Caco-2 (cell line): Measurements from ENCODE around the gene CSAD. TPM values are rescaled to one million over a fixed set of nuclear protein-coding genes. Genes with fewer than 3 reads are reported as not detected.

Source experiments
- BruUV-seq: library from RNA; stranded (reverse); fragments of 400-500 nt; replicated peaks from 2 replicates; lab custom pipeline; 2021; lab: Mats Ljungman, UMichigan
- CTCF ChIA-PET: fragments of 300-600 bp; sonication (Branson Sonifier 250); formaldehyde crosslinking; loops from one replicate; lab custom pipeline; 2022; ENCODE audit warnings: antibody characterized with exemption; lab: Charles Lee
- POLR2A ChIA-PET: fragments of 300-600 bp; sonication (Branson Sonifier 250); formaldehyde crosslinking; loops from one replicate; lab custom pipeline; 2022; ENCODE audit warnings: antibody characterized with exemption; lab: Charles Lee
- DNase-seq, 2 experiments: peaks; one replicate each; pipeline versions ENCODE4 v3.0.0 to v3.0.0-alpha.2; 2020 to 2022
- H3K27me3 ChIP-seq: replicated peaks from 2 replicates; pipeline ENCODE4 v1.6.0; 2011; ENCODE audit warnings: low read length; ENCODE audit not compliant: control insufficient read depth, insufficient read depth
- H3K36me3 ChIP-seq: 2 replicates; pipeline ENCODE4 v1.5.1; 2011; ENCODE audit warnings: low read length; ENCODE audit not compliant: control insufficient read depth, insufficient read depth
- H3K4me1 ChIP-seq: fragments of 250-450 bp; sonication (Bioruptor Pico); 2 replicates; pipeline ENCODE4 v1.5.1; 2020; ENCODE audit warnings: mild to moderate bottlenecking
- H3K4me3 ChIP-seq: 2 replicates; pipeline ENCODE4 v1.5.1; 2011; ENCODE audit warnings: low read depth, mild to moderate bottlenecking, control low read depth, low read length
- H3K9me3 ChIP-seq: fragments of 250-450 bp; sonication (Bioruptor Pico); 2 replicates; pipeline ENCODE4 v1.5.1; 2020; ENCODE audit warnings: mild to moderate bottlenecking, moderate library complexity
- H3K27ac Mint-ChIP-seq: one replicate; pipeline ENCODE4 v1.8.0; 2022; ENCODE audit warnings: mixed read lengths; ENCODE audit not compliant: unreplicated experiment
- H3K27me3 Mint-ChIP-seq: one replicate; pipeline ENCODE4 v1.8.0; 2022; ENCODE audit warnings: mixed read lengths; ENCODE audit not compliant: insufficient read depth, unreplicated experiment
- H3K36me3 Mint-ChIP-seq: one replicate; pipeline ENCODE4 v1.8.0; 2022; ENCODE audit warnings: mild to moderate bottlenecking, mixed read lengths; ENCODE audit not compliant: insufficient read depth, unreplicated experiment
- H3K4me1 Mint-ChIP-seq: one replicate; pipeline ENCODE4 v1.8.0; 2022; ENCODE audit warnings: low read depth, mixed read lengths; ENCODE audit not compliant: unreplicated experiment
- H3K4me3 Mint-ChIP-seq: one replicate; pipeline ENCODE4 v1.8.0; 2022; ENCODE audit warnings: mild to moderate bottlenecking, moderate library complexity, mixed read lengths; ENCODE audit not compliant: unreplicated experiment
- H3K9me3 Mint-ChIP-seq: one replicate; pipeline ENCODE4 v1.8.0; 2022; ENCODE audit warnings: mixed read lengths; ENCODE audit not compliant: unreplicated experiment
- intact Hi-C: fragments of 100-400 bp; cut with micrococcal nuclease; formaldehyde crosslinking; loops from one replicate; pipeline ENCODE4 v1.10.0; 2022; ENCODE audit not compliant: unreplicated experiment
- total RNA-seq: library from RNA; stranded (reverse); gene quantifications from 2 replicates; pipeline ENCODE4 v1.2.3, GENCODE V29; 2022
- TF ChIP-seq, protein P1 (sequence below), 2 experiments: fragments of 200-600 bp in 1 of 2; IDR thresholded peaks; 1 replicate in 1 of 2; 2 replicates in 1 of 2; pipeline versions ENCODE4 v1.5.1 to v1.8.0; 2011 to 2022; ENCODE audit warnings: antibody characterized with exemption in 1 of 2, control low read depth in 1 of 2, inconsistent platforms in 1 of 2, low read depth in 1 of 2, low read length in 1 of 2, mild to moderate bottlenecking in 1 of 2, moderate library complexity in 1 of 2; ENCODE audit not compliant: insufficient read depth in 1 of 2, severe bottlenecking in 1 of 2, unreplicated experiment in 1 of 2

The CSAD gene
- total RNA-seq, 1 experiment from 2014 or later: 20.1 TPM

DNA sequence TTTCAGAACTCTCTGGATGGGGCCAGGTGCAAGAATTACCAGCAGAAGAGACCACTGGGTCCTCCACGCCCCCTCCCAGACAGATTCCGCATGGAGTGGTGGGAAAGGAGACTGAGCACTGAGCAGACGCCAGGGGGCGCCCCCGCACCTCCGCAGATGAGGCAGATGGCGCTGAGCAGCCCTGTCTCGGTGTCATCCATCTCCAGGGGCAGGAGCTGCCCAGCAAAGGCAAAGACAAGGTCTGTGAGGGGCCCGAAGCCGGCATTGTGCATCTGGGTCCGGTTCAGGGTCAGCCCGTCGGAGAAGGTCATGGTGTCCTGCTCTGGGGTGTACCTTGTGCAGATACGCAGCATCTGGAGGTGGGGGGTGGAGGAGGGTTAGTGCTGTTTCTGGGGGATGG lies 32.6 kb upstream of the CSAD start:
- Mint-ChIP-seq H3K4me3 (no peak overlapping the region), H3K36me3 (no peaks in the 10 kb centered on the region), H3K9me3 (no peaks in the 10 kb centered on the region), H3K4me1 (peaks cover 14% of the 10 kb centered on the region), H3K27me3 (no peaks in the 10 kb centered on the region), H3K27ac (no peak overlapping the region)
- H3K36me3 ChIP-seq: no peaks in the 10 kb centered on the region
- no TSS peak for BruUV-seq
- ChIA-PET CTCF (interaction anchor here (0.5 to 3.6 kb wide), 23 partner anchors 15 to 403 kb away, joined by 3 to 41 read pairs (median 5); partner anchors contain the start of genes AAAS, ESPL1, MYG1 and PFDN5), POLR2A (interaction anchor here (0.5 to 1.1 kb wide), 2 partner anchors 33 to 38 kb away, joined by 3 read pairs; partner anchors contain the start of genes CSAD and ZNF740)
- H3K9me3 ChIP-seq: no peaks in the 10 kb centered on the region
- H3K4me1 ChIP-seq: peaks cover 7% of the 10 kb centered on the region; the same call in 1 of the 2 replicates
- no peak overlapping the region for H3K4me3 ChIP-seq
- no peaks in the 10 kb centered on the region for H3K27me3 ChIP-seq
- intact Hi-C loops: loop anchor here (1.0 to 2.0 kb wide), 4 partner anchors 38 to 81 kb away; partner anchors contain the start of genes ESPL1 and PFDN5
- TF ChIP-seq, protein P1, sequence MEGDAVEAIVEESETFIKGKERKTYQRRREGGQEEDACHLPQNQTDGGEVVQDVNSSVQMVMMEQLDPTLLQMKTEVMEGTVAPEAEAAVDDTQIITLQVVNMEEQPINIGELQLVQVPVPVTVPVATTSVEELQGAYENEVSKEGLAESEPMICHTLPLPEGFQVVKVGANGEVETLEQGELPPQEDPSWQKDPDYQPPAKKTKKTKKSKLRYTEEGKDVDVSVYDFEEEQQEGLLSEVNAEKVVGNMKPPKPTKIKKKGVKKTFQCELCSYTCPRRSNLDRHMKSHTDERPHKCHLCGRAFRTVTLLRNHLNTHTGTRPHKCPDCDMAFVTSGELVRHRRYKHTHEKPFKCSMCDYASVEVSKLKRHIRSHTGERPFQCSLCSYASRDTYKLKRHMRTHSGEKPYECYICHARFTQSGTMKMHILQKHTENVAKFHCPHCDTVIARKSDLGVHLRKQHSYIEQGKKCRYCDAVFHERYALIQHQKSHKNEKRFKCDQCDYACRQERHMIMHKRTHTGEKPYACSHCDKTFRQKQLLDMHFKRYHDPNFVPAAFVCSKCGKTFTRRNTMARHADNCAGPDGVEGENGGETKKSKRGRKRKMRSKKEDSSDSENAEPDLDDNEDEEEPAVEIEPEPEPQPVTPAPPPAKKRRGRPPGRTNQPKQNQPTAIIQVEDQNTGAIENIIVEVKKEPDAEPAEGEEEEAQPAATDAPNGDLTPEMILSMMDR (IDR thresholded peaks at IDR 0.05; ENCODE audit: insufficient read depth in 1 of 2, low read depth in 1 of 2, low read length in 1 of 2, severe bottlenecking in 1 of 2, unreplicated experiment in 1 of 2): peak; percentile 96 to 97
- peak; percentile 80 to 91 for DNase-seq

DNA sequence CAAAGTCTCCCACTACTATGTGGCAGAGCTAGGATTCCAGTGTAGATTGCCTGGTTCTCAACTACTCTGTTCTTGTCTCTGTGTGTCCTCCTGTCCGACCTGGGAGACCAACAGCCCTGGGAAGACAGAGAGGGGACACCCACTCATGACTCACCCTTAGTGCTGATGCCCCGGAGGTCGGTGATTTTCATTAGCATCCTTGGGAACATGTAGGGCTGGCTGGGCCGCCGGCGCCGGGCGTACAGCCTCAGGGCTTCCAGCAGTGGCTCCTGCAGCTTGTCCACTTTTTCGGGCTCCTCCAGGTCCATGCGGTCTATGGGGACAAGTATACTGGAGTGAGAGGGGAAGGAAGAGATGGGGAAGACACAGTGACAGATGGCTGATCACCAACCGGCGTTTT lies 32.2 kb upstream of the CSAD start:
- BruUV-seq: no TSS peak
- CTCF ChIA-PET: interaction anchor here (0.5 to 3.6 kb wide), 16 partner anchors 28 to 209 kb away, joined by 3 to 41 read pairs (median 8); partner anchors contain the start of genes AAAS, ESPL1 and SPRYD3
- Histone ChIP-seq H3K4me3 (no peak overlapping the region), H3K36me3 (no peaks in the 10 kb centered on the region), H3K27me3 (no peaks in the 10 kb centered on the region), H3K9me3 (no peaks in the 10 kb centered on the region), H3K4me1 (peaks cover 7% of the 10 kb centered on the region; the same call in 1 of the 2 replicates)
- no peaks in the 10 kb centered on the region for H3K27me3 Mint-ChIP-seq
- H3K36me3 Mint-ChIP-seq: no peaks in the 10 kb centered on the region
- no peak overlapping the region for H3K27ac Mint-ChIP-seq
- no peak for DNase-seq
- intact Hi-C loops: loop anchor here (1.0 to 2.0 kb wide), 4 partner anchors 38 to 82 kb away; partner anchors contain the start of genes ESPL1 and PFDN5
- H3K4me1 Mint-ChIP-seq: peaks cover 14% of the 10 kb centered on the region
- POLR2A ChIA-PET: no interaction called here
- no peaks in the 10 kb centered on the region for H3K9me3 Mint-ChIP-seq
- no peak overlapping the region for H3K4me3 Mint-ChIP-seq
- TF ChIP-seq, protein P1 (IDR thresholded peaks at IDR 0.05; ENCODE audit: insufficient read depth in 1 of 2, low read depth in 1 of 2, low read length in 1 of 2, severe bottlenecking in 1 of 2, unreplicated experiment in 1 of 2): no peak

DNA sequence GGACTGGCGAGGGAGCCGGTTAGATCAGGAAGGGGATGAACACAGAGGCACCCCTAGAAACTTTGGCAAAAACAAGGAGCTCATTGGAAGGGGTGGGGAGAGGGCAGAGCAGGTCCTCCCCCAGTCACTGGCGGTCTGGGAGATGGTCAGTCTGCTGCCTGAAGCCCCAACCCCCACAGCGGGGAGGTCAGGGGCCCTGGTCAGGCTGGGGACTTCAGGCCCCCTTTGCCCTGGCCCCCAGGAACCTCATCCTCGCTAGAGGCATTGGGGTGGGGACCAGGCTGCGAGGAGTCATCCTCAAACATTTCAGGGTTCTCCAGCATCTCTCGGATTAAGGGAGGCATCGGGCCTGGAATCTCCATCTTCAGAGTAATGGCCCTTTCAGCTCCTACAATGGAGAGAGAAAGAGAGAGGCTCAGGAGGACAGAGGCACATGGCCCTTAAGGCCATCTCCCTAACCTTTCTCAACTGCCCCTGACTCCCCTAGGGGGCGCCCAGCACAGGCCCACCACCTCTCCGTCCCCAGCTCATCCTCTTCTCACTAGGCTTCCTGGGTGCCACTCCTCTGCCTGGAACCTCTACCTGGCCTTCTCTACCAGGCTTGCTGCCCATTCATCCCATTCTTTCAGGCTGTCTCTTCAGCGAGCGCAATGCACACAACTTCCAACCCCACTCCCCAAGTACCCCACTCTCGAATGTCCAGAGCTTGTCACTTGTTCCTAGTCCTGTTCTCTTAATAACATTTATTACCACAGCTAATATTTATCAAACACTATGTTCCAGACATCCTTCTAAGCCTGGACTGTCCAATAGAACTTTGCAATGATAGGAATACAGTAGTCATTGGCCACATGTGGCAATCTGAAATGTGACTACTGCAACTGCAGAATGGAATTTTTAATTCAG lies 31.0 kb upstream of the CSAD start:
- Histone ChIP-seq H3K4me3 (no peak overlapping the region), H3K27me3 (no peaks in the 10 kb centered on the region), H3K4me1 (peaks cover 7% of the 10 kb centered on the region; the same call in 1 of the 2 replicates), H3K9me3 (no peaks in the 10 kb centered on the region), H3K36me3 (no peaks in the 10 kb centered on the region)
- no TSS peak for BruUV-seq
- Mint-ChIP-seq H3K4me1 (peaks cover 9% of the 10 kb centered on the region), H3K36me3 (no peaks in the 10 kb centered on the region), H3K27me3 (no peaks in the 10 kb centered on the region), H3K4me3 (no peak overlapping the region), H3K27ac (no peak overlapping the region), H3K9me3 (no peaks in the 10 kb centered on the region)
- CTCF ChIA-PET: interaction anchor here (0.6 to 3.6 kb wide), 15 partner anchors 9 to 218 kb away, joined by 3 to 41 read pairs (median 7); partner anchors contain the start of genes AAAS, CSAD, ESPL1 and PFDN5
- POLR2A ChIA-PET: no interaction called here
- TF ChIP-seq, protein P1 (IDR thresholded peaks at IDR 0.05; ENCODE audit: insufficient read depth in 1 of 2, low read depth in 1 of 2, low read length in 1 of 2, severe bottlenecking in 1 of 2, unreplicated experiment in 1 of 2): peak; percentile 44 to 67
- peak in 1 of 2 experiments; percentile 56 for DNase-seq
- intact Hi-C loops: loop anchor here (2.0 kb wide), 1 partner anchor 83 kb away; the partner anchor contains the start of gene PFDN5
